Activated CD8-positive, alpha-beta memory T cell treated with anti-CD3 and anti-CD28 coated beads, Interleukin-2, amount 50 U/mL, for 48 hours (primary cell): ENCODE results near the gene ANKRD39.
"Not testable (repeated sequence)": the region's sequence is repeated elsewhere in the genome, so short reads cannot be mapped to it uniquely, and the experiment has no call there.

Source experiments
- DNase-seq: peaks from one replicate; pipeline ENCODE4 v3.0.0-alpha.2; 2020

Gene ANKRD39

GRCh38 chr2:96806468-96807126 lies 51.2 kb downstream of the ANKRD39 start:
- no peak for DNase-seq

GRCh38 chr2:96805946-96806345 lies 51.9 kb downstream of the ANKRD39 start:
- DNase-seq = not testable (repeated sequence)

GRCh38 chr2:96804986-96805385 lies 52.8 kb downstream of the ANKRD39 start:
- DNase-seq = no peak

DNA sequence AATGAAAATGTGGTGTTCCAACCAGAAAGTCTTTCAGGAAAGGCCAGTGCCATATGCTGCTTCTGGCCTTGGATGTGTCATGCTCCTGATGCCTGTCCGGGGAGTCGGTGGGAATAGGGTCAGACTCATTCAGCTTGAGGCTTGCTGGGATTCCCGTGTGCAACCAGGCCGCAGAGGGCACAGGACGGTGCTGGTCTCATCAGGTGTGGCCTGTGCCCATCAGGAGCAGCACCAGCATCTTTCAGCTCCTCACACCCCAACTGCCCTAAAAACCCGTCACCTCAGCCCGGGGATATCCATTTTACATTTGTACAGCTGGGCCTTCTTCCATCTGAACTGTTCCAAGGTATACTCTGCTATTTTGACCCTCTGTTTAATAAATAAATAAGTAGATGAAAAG lies 55.1 kb downstream of the ANKRD39 start:
- DNase-seq = no peak

DNA sequence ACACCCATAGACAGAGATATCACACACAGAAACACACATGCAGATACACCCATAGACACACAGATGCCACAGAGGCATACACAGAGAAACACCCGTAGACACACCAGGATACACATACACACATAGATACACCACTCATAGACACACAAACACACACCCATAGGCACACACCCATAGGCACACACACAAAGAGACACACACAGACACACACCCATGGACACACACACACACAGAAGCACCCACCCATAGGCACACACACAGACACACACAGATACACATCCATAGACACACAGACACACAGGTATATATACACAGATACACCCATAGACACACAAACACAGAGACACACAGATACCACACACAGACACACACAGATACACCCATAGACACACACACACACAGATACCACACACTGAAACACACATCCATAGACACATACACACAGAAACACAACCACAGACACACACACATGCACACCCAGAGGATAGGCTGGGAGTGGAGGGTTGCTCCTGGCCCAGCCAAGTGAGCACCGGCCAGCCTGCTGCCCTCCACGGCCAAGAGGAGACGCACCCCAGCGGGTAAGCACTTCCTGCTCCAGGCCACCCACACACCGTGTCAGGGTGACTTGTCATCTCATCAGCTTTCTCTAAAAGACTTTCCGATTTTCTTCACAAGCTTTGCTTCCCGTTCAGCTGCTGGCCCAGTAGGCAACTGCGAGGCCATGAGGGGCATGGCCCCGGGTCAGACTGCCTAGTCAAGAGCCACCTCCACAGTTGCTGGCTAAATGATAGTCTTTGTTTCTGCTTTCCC lies 55.8 kb downstream of the ANKRD39 start:
- DNase-seq = no peak

DNA sequence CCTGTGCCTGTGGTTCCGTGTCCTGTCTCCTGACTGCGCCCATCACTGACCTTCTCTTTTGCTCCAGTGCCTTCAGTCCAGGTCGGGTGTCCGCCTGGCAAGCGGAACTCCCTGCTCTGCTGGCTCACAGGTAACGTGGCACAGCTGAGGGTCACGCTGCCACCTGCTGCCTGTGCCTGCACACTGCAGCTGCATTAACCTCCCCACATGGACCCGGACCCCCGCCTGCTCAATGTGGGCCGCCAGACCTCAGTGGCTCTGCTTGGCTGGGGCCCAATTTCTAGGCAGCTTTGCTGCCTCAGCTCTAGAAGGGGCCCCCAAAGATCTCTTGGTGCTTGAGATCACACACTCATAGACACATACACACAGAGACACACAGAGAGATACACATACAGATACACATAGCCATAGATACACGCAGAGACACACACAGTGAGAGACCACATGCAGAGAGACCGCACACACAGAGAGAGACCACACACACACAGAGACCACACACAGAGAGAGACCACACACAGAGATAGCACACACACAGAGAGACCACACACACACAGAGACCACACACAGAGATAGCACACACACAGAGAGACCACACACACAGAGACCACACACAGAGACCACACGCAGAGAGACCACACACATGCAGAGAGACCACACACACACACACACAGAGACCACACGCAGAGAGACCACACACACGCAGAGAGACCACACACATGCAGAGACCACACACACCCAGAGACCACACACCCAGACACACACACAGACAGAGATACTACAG lies 56.6 kb downstream of the ANKRD39 start:
- DNase-seq = peak; percentile 84

DNA sequence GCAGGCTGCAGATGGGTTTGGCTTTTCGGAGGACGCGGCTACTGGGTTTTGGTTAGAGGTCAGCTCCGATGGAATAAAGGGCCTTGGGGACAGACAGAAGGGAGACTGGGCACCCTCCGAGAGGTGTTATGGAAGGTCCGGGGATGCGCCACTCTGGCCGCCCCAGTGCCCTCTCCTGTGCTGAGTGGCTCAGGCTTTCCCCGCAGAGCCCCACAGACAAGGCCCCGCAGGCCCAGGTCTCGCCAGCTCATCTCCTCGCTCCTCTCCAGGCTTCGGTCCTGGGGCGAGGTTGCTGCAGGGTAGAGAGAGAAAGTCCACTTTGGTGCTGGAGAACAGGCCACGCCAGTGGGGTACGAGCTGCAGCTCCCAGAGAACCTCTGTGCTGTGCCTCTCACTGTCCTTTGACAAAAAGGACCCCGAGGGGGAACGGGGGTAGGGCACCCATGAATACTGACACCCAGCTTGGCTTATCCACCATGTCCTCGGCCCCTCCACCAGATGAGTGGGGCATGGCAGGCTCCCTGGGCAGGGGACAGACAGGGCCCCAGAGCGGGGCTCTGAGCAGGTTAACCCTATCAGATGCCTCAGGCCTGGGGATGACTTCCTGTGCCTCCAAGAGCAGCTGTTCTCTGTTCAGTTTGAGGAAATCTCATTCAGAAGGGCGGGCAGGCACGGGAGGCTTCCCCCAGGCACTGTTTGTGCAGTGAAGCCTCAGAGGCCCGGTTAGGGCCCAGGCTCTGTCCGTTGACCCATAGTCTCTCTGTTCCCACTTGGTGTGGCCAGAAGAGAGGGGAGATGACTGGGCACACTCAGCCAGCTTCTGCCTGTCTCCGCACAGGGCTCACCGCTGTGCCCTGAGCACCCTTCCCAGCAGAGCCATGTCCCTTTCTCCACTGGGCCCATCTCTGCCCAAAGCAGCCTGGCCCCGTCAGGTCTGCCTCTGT lies 57.5 kb downstream of the ANKRD39 start:
- no peak for DNase-seq

DNA sequence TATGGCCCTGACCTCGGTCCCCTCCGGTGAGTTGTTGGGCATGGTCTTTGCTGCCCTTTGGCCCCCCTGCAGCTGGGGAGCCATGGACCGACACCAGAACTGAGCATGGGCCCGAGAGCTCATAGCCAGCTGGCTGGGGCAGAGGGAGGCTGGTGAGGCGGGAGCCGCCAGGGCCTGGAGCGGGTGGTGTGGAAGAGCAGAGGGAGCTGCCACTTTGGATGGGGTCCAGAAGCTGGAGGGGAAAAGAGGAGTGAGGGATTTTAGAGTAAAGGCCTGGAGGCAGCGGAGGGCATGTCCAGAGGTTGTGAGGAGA lies 58.2 kb downstream of the ANKRD39 start:
- DNase-seq = no peak

GRCh38 chr2:96798733-96799622 lies 58.8 kb downstream of the ANKRD39 start:
- no peak for DNase-seq
